H1 (cell line): ENCODE measurements around the gene GREB1L. TPM values are rescaled to one million over a fixed set of nuclear protein-coding genes. Genes with fewer than 3 reads are reported as not detected.

Source experiments
- CTCF ChIA-PET: fragments of 300-600 bp; sonication (Branson Sonifier 250); formaldehyde crosslinking; loops from one replicate; lab custom pipeline; 2021; ENCODE audit not compliant: partially characterized antibody; lab: Charles Lee
- POLR2A ChIA-PET: fragments of 300-600 bp; sonication (Branson Sonifier 250); formaldehyde crosslinking; loops from one replicate; lab custom pipeline; 2021; ENCODE audit warnings: inconsistent platforms; ENCODE audit not compliant: partially characterized antibody; lab: Charles Lee
- DNase-seq, 2 experiments: peaks; one replicate each; pipeline versions ENCODE4 v3.0.0 to v3.0.0-alpha.2; 2010 to 2022; ENCODE audit warnings: low spot score in 2 of 2, low read depth in 1 of 2, mixed read lengths in 1 of 2
- FAIRE-seq: peaks from 2 replicates; lab custom pipeline; 2011; peaks lifted over from hg19 to GRCh38; lab: Jason Lieb, UNC
- H2AFZ ChIP-seq: 2 replicates; pipeline ENCODE4 v1.8.1; 2012; ENCODE audit warnings: low read length, inconsistent platforms
- H2AK5ac ChIP-seq: 2 replicates; pipeline ENCODE4 v1.6.1; 2013; ENCODE audit warnings: low read depth, low read length
- H2BK120ac ChIP-seq: replicated peaks from 2 replicates; pipeline ENCODE3; 2013; ENCODE audit warnings: low read depth, low read length, inconsistent platforms
- H2BK12ac ChIP-seq: 2 replicates; pipeline ENCODE4 v1.6.1; 2013; ENCODE audit warnings: low read depth, low read length
- H2BK15ac ChIP-seq: 2 replicates; pipeline ENCODE4 v1.6.1; 2013; ENCODE audit warnings: low read length
- H2BK20ac ChIP-seq: 2 replicates; pipeline ENCODE4 v1.6.1; 2013; ENCODE audit warnings: low read length
- H2BK5ac ChIP-seq: 2 replicates; pipeline ENCODE4 v1.6.1; 2013; ENCODE audit warnings: low read depth, low read length
- H3K14ac ChIP-seq: 2 replicates; pipeline ENCODE4 v1.6.1; 2013; ENCODE audit warnings: inconsistent platforms; ENCODE audit not compliant: insufficient read length
- H3K18ac ChIP-seq: 2 replicates; pipeline ENCODE4 v1.6.1; 2013; ENCODE audit warnings: low read length; ENCODE audit errors: extremely low read depth
- H3K23ac ChIP-seq: 2 replicates; pipeline ENCODE4 v1.6.1; 2013; ENCODE audit warnings: inconsistent platforms; ENCODE audit not compliant: insufficient read length
- H3K23me2 ChIP-seq: 2 replicates; pipeline ENCODE4 v1.6.1; 2013; ENCODE audit warnings: low read depth, low read length
- H3K27ac ChIP-seq: 2 replicates; pipeline ENCODE4 v1.6.1; 2011; ENCODE audit warnings: low read depth, low read length, inconsistent platforms
- H3K27me3 ChIP-seq, 4 experiments: replicated peaks in 1 of 4; 1 replicate in 1 of 4; 2 replicates in 3 of 4; pipeline versions ENCODE4 v1.6.1 to v1.8.1; 2011 to 2013; ENCODE audit warnings: low read length in 3 of 4, mild to moderate bottlenecking in 3 of 4, inconsistent platforms in 2 of 4, mixed read lengths in 2 of 4, moderate library complexity in 1 of 4; ENCODE audit not compliant: control insufficient read depth in 3 of 4, insufficient read depth in 3 of 4; ENCODE audit errors: extremely low read depth in 1 of 4
- H3K36me3 ChIP-seq, 4 experiments: 2 replicates each; pipeline versions ENCODE4 v1.6.1 to v1.8.1; 2011 to 2013; ENCODE audit warnings: mild to moderate bottlenecking in 4 of 4, low read length in 3 of 4, moderate library complexity in 2 of 4, control low read depth in 1 of 4, inconsistent platforms in 1 of 4; ENCODE audit not compliant: insufficient read depth in 4 of 4, control insufficient read depth in 2 of 4
- H3K4ac ChIP-seq: replicated peaks from 2 replicates; pipeline ENCODE3; 2013; ENCODE audit warnings: low read length, low read depth, mixed read lengths, inconsistent platforms; ENCODE audit not compliant: insufficient read length
- H3K4me1 ChIP-seq, 4 experiments: replicated peaks in 1 of 4; 1 replicate in 1 of 4; 2 replicates in 3 of 4; pipeline versions ENCODE4 v1.6.1 to v1.8.1; 2011 to 2013; ENCODE audit warnings: low read length in 3 of 4, inconsistent platforms in 2 of 4, mixed read lengths in 1 of 4; ENCODE audit not compliant: insufficient read depth in 4 of 4, control insufficient read depth in 3 of 4
- H3K4me2 ChIP-seq, 2 experiments: 2 replicates each; pipeline versions ENCODE4 v1.6.1 to v1.8.1; 2011 to 2013; ENCODE audit warnings: low read depth in 2 of 2, low read length in 2 of 2, control low read depth in 1 of 2, inconsistent platforms in 1 of 2, mild to moderate bottlenecking in 1 of 2; ENCODE audit not compliant: insufficient read depth in 1 of 2
- H3K4me3 ChIP-seq, 4 experiments: fragments of 200-600, 300-600 bp in 1 of 4; sonication (generic), shearing (Covaris generic), sonication (Bioruptor Twin) in 1 of 4; 2 replicates each; pipeline versions ENCODE4 v1.5.1 to v1.8.1; 2011 to 2016; ENCODE audit warnings: low read length in 4 of 4, low read depth in 3 of 4, control low read depth in 2 of 4, inconsistent platforms in 2 of 4, mild to moderate bottlenecking in 2 of 4, mixed read lengths in 1 of 4, moderate library complexity in 1 of 4; ENCODE audit not compliant: insufficient read depth in 2 of 4; ENCODE audit errors: extremely low read depth in 1 of 4
- H3K56ac ChIP-seq: replicated peaks from 2 replicates; pipeline ENCODE3; 2013; ENCODE audit warnings: low read depth, mild to moderate bottlenecking, mixed read lengths, low read length, inconsistent platforms; ENCODE audit not compliant: insufficient read length
- H3K79me1 ChIP-seq: 2 replicates; pipeline ENCODE4 v1.6.1; 2013; ENCODE audit warnings: low read depth, low read length, control low read depth
- H3K79me2 ChIP-seq, 2 experiments: 2 replicates each; pipeline versions ENCODE4 v1.6.1 to v1.8.1; 2012 to 2013; ENCODE audit warnings: low read length in 2 of 2, mild to moderate bottlenecking in 2 of 2, inconsistent platforms in 1 of 2; ENCODE audit not compliant: insufficient read depth in 2 of 2, control insufficient read depth in 1 of 2
- H3K9ac ChIP-seq, 4 experiments: replicated peaks in 1 of 4; 1 replicate in 1 of 4; 2 replicates in 3 of 4; pipeline versions ENCODE4 v1.6.1 to v1.8.1; 2011 to 2013; ENCODE audit warnings: low read depth in 3 of 4, low read length in 3 of 4, control low read depth in 2 of 4, mild to moderate bottlenecking in 2 of 4, moderate library complexity in 2 of 4, inconsistent platforms in 1 of 4; ENCODE audit errors: extremely low read depth in 1 of 4
- H3K9me3 ChIP-seq, 2 experiments: 2 replicates each; pipeline versions ENCODE4 v1.6.1 to v1.8.1; 2012 to 2013; ENCODE audit warnings: mild to moderate bottlenecking in 2 of 2, moderate library complexity in 2 of 2, control low read depth in 1 of 2, inconsistent platforms in 1 of 2, low read depth in 1 of 2, low read length in 1 of 2, mixed read lengths in 1 of 2; ENCODE audit not compliant: insufficient read depth in 2 of 2
- H4K20me1 ChIP-seq, 2 experiments: replicated peaks in 1 of 2; 2 replicates each; pipeline versions ENCODE3 to v1.8.1; 2011 to 2013; ENCODE audit warnings: inconsistent platforms in 2 of 2, low read length in 2 of 2, mild to moderate bottlenecking in 1 of 2; ENCODE audit not compliant: insufficient read depth in 2 of 2, control insufficient read depth in 1 of 2
- H4K5ac ChIP-seq: 2 replicates; pipeline ENCODE4 v1.6.1; 2013; ENCODE audit warnings: low read length, low read depth, mixed read lengths, inconsistent platforms; ENCODE audit not compliant: insufficient read length
- H4K8ac ChIP-seq: 2 replicates; pipeline ENCODE4 v1.8.0; 2013; ENCODE audit warnings: mild to moderate bottlenecking, moderate library complexity, low read length, inconsistent platforms; ENCODE audit not compliant: insufficient read depth; ENCODE audit errors: extremely low read depth
- H4K91ac ChIP-seq: replicated peaks from 2 replicates; pipeline ENCODE3; 2013; ENCODE audit warnings: low read length, mixed read lengths, inconsistent platforms; ENCODE audit not compliant: insufficient read length
- BACH1 ChIP-seq: IDR thresholded peaks from 2 replicates; pipeline ENCODE4 v1.6.1; 2012; ENCODE audit warnings: low read length, improper control_type of control experiment
- CBX8 ChIP-seq: fragments of 300-800, 300-1000 bp; sonication (generic); IDR thresholded peaks from 2 replicates; pipeline ENCODE4 v1.7.1; 2016; ENCODE audit warnings: low read depth, low read length, borderline replicate concordance
- CEBPB ChIP-seq: IDR thresholded peaks from 2 replicates; pipeline ENCODE4 v1.6.1; 2012; ENCODE audit warnings: low read depth, low read length
- CREB1 ChIP-seq: IDR thresholded peaks from 2 replicates; pipeline ENCODE4 v1.6.1; 2012; ENCODE audit warnings: inconsistent platforms
- FOSL1 ChIP-seq: IDR thresholded peaks from 2 replicates; pipeline ENCODE4 v1.6.1; 2011; ENCODE audit warnings: mild to moderate bottlenecking, low read depth, low read length, moderate library complexity; ENCODE audit not compliant: insufficient read depth
- GTF2F1 ChIP-seq: IDR thresholded peaks from 2 replicates; pipeline ENCODE4 v1.6.1; 2012; ENCODE audit warnings: low read depth, low read length, improper control_type of control experiment, borderline replicate concordance
- POLR2A ChIP-seq, 2 experiments: IDR thresholded peaks; 1 replicate in 1 of 2; 2 replicates in 1 of 2; pipeline ENCODE4 v1.6.1; 2011; ENCODE audit warnings: low read depth in 2 of 2, low read length in 2 of 2, mild to moderate bottlenecking in 2 of 2; ENCODE audit errors: control extremely low read depth in 1 of 2
- RBBP5 ChIP-seq: IDR thresholded peaks from 2 replicates; pipeline ENCODE4 v1.7.1; 2012; ENCODE audit warnings: low read depth, mild to moderate bottlenecking, inconsistent platforms, low read length, moderate library complexity, borderline replicate concordance
- SIRT6 ChIP-seq: IDR thresholded peaks from one replicate; pipeline ENCODE4 v1.7.1; 2012; ENCODE audit warnings: low read length, inconsistent platforms
- SP2 ChIP-seq: IDR thresholded peaks from 2 replicates; pipeline ENCODE4 v1.6.1; 2012; ENCODE audit warnings: mild to moderate bottlenecking, low read length, inconsistent platforms
- YY1 ChIP-seq: IDR thresholded peaks from 2 replicates; pipeline ENCODE4 v1.6.1; 2011; ENCODE audit warnings: low read depth, mild to moderate bottlenecking, low read length
- WGBS, 2 experiments: shearing (Covaris generic) in 1 of 2; methylation state at CpG; one replicate each; pipeline versions ENCODE4 v1.1.6 to v1.1.7; 2013 to 2015; ENCODE audit warnings: low lambda C conversion rate in 2 of 2, mixed read lengths in 2 of 2, inconsistent platforms in 1 of 2, low coverage in 1 of 2, missing lambda C conversion rate in 1 of 2; ENCODE audit not compliant: insufficient replicate concordance in 2 of 2, insufficient coverage in 1 of 2, insufficient read length in 1 of 2; ENCODE audit errors: extremely low coverage in 1 of 2, missing lambda C conversion rate in 1 of 2; 5-methylcytosine and 5-hydroxymethylcytosine counted together
- polyA plus RNA-seq, 7 experiments: library from polyadenylated mRNA; depleted of rRNA in 3 of 7; stranded (reverse) in 5 of 7; unstranded in 2 of 7; fragments of >200 nt in 5 of 7; fragments of 200-250 nt in 2 of 7; gene quantifications; 1 replicate in 5 of 7; 2 replicates in 1 of 7; 4 replicates in 1 of 7; pipeline versions ENCODE4 v1.2.1 to v1.2.3, GENCODE V29; 2011 to 2013; ENCODE audit warnings: missing spikeins in 2 of 7, mixed read lengths in 2 of 7
- total RNA-seq: library from RNA; stranded (reverse); fragmentation: NEBNext Ultra II Directional; extraction: Animal tissue kit (Norgen Biotek cat#: 25700); gene quantifications from 2 replicates; pipeline ENCODE4 v1.2.1, GENCODE V29; 2021
- TF ChIP-seq, protein P1 (sequence below), 3 experiments: IDR thresholded peaks; 1 replicate in 2 of 3; 2 replicates in 1 of 3; pipeline versions ENCODE4 v1.5.1 to v1.6.1; 2011; ENCODE audit warnings: low read length in 3 of 3, mild to moderate bottlenecking in 3 of 3, inconsistent platforms in 2 of 3, low read depth in 1 of 3, moderate library complexity in 1 of 3; ENCODE audit not compliant: insufficient read depth in 1 of 3; ENCODE audit errors: control extremely low read depth in 1 of 3
- TF ChIP-seq, protein P2 (sequence below): IDR thresholded peaks from 2 replicates; pipeline ENCODE4 v1.6.1; 2012; ENCODE audit warnings: inconsistent platforms

GREB1L gene
- total and polyA plus RNA-seq, 2 of the 8 experiments (the other 6 are each of a cell fraction or from before 2014, with no cell fraction given): 0.34 to 1.6 TPM

DNA sequence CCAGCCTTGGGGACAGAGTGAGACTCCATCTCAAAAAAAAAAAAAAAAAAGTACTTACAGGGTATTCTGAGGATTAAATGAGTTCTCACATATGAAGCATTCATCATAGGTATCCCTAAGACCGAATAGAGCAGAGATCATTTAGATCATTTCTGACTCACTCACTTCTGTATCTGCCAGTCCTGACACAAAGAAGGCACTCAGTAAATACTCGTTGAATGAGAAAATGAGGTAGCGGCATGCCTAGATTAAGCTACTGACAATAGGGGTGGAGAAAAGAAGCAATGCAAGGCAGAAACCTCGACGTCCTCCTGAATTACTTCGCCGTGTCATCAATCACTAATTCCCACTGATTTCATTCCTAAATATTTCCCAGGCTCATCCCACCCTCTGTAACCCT lies 103.8 kb downstream of the GREB1L start:
- Histone ChIP-seq H3K14ac (no peak overlapping the region), H2BK15ac (no peak overlapping the region), H3K9ac (no peak overlapping the region), H3K4me3 (no peak overlapping the region), H2AK5ac (no peak overlapping the region), H3K4me2 (no peak overlapping the region), H3K27me3 (no peaks in the 10 kb centered on the region), H3K23me2 (no peaks in the 10 kb centered on the region), H3K4ac (no peak overlapping the region), H2BK12ac (no peak overlapping the region), H3K36me3 (no peaks in the 10 kb centered on the region), H3K9me3 (peaks cover 0 to 3% of the 10 kb centered on the region in 2 experiments; a peak in 1 of 4 replicates), H4K5ac (no peak overlapping the region), H3K23ac (no peak overlapping the region), H4K91ac (no peak overlapping the region), H2BK120ac (no peak overlapping the region), H2BK20ac (no peak overlapping the region), H3K4me1 (peaks cover 0 to 13% (median 2%) of the 10 kb centered on the region in 4 experiments; a peak in 1 of 7 replicates), H3K27ac (no peak overlapping the region), H3K56ac (no peak overlapping the region), H3K18ac (no peak overlapping the region), H3K79me2 (no peaks in the 10 kb centered on the region), H2BK5ac (no peak overlapping the region), H4K20me1 (no peaks in the 10 kb centered on the region), H4K8ac (no peak overlapping the region), H2AFZ (no peak overlapping the region), H3K79me1 (no peaks in the 10 kb centered on the region)
- POLR2A ChIA-PET: no interaction called here
- TF ChIP-seq CEBPB (no peak), YY1 (no peak), FOSL1 (no peak), SIRT6 (no peak), BACH1 (no peak), RBBP5 (no peak), CBX8 (no peak), GTF2F1 (no peak), SP2 (no peak), CREB1 (no peak), POLR2A (IDR thresholded peaks at IDR 0.05; ENCODE audit: control extremely low read depth in 1 of 2, low read depth in 2 of 2, low read length in 2 of 2) (no peak)
- TF ChIP-seq, protein P1, sequence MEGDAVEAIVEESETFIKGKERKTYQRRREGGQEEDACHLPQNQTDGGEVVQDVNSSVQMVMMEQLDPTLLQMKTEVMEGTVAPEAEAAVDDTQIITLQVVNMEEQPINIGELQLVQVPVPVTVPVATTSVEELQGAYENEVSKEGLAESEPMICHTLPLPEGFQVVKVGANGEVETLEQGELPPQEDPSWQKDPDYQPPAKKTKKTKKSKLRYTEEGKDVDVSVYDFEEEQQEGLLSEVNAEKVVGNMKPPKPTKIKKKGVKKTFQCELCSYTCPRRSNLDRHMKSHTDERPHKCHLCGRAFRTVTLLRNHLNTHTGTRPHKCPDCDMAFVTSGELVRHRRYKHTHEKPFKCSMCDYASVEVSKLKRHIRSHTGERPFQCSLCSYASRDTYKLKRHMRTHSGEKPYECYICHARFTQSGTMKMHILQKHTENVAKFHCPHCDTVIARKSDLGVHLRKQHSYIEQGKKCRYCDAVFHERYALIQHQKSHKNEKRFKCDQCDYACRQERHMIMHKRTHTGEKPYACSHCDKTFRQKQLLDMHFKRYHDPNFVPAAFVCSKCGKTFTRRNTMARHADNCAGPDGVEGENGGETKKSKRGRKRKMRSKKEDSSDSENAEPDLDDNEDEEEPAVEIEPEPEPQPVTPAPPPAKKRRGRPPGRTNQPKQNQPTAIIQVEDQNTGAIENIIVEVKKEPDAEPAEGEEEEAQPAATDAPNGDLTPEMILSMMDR (IDR thresholded peaks at IDR 0.05; ENCODE audit: control extremely low read depth in 1 of 3, insufficient read depth in 1 of 3, low read depth in 1 of 3, low read length in 3 of 3): no peak
- TF ChIP-seq, protein P2, sequence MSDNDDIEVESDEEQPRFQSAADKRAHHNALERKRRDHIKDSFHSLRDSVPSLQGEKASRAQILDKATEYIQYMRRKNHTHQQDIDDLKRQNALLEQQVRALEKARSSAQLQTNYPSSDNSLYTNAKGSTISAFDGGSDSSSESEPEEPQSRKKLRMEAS: no peak
- 93% methylated on average over 7 of the region's 7 CpGs; no CpG with 5 or more reads in 1 of the 2 experiments for WGBS, 2 experiments
- DNase-seq: no peak
- CTCF ChIA-PET: no interaction called here
- FAIRE-seq: no peak
